ENCODE results near the gene SLC27A3.

The SLC27A3 gene

GRCh38 chr1:153793261-153793972, 18.2 kb downstream of the SLC27A3 start (continued):
- TF ChIP-seq CSRNP3 (CRISPR knock-in tag; IDR thresholded peaks at IDR 0.05) (no peak), PPARA (CRISPR knock-in tag; IDR thresholded peaks at IDR 0.05; ENCODE audit: borderline replicate concordance) (no peak), ESRRG (CRISPR knock-in tag; IDR thresholded peaks at IDR 0.05) (no peak)

- TF ChIP-seq RARB (CRISPR knock-in tag; IDR thresholded peaks at IDR 0.05) = no peak
- ATAC-seq = no peak
These were observed 18.9 kb downstream of the SLC27A3 start for GRCh38 chr1:153793973-153794615.

GRCh38 chr1:153794624-153795329, 19.6 kb downstream of the SLC27A3 start:
- TF ChIP-seq CREB5 (CRISPR knock-in tag; IDR thresholded peaks at IDR 0.05; ENCODE audit: low read depth) (no peak), CSRNP3 (CRISPR knock-in tag; IDR thresholded peaks at IDR 0.05) (no peak), CSDC2 (CRISPR knock-in tag; IDR thresholded peaks at IDR 0.05) (no peak), ZNF565 (CRISPR knock-in tag; conservative IDR thresholded peaks at IDR 0.05; ENCODE audit: low read depth) (no peak), ZFP3 (CRISPR knock-in tag; IDR thresholded peaks at IDR 0.05) (no peak), POU6F1 (CRISPR knock-in tag; IDR thresholded peaks at IDR 0.05; ENCODE audit: borderline replicate concordance, low read depth) (no peak)
- ATAC-seq = no peak

GRCh38 chr1:153795330-153795837, 20.2 kb downstream of the SLC27A3 start:
- TF ChIP-seq PPARA (CRISPR knock-in tag; IDR thresholded peaks at IDR 0.05; ENCODE audit: borderline replicate concordance) = no peak
- no peak for TF ChIP-seq GLIS3 (CRISPR knock-in tag; IDR thresholded peaks at IDR 0.05)
- TF ChIP-seq TOX (CRISPR knock-in tag; IDR thresholded peaks at IDR 0.05; ENCODE audit: borderline replicate concordance) = no peak
- ATAC-seq = no peak

- ATAC-seq = no peak
- no peak for TF ChIP-seq CREB5 (CRISPR knock-in tag; IDR thresholded peaks at IDR 0.05; ENCODE audit: low read depth)
- no peak for TF ChIP-seq TSHZ2 (CRISPR knock-in tag; IDR thresholded peaks at IDR 0.05)
- TF ChIP-seq TCF4 (CRISPR knock-in tag; IDR thresholded peaks at IDR 0.05; ENCODE audit: borderline replicate concordance) = no peak
- no peak for TF ChIP-seq ZNF70 (CRISPR knock-in tag; IDR thresholded peaks at IDR 0.05)
- no peak for TF ChIP-seq BACH2 (CRISPR knock-in tag; IDR thresholded peaks at IDR 0.05; ENCODE audit: borderline replicate concordance)
- TF ChIP-seq ARNTL (CRISPR knock-in tag; IDR thresholded peaks at IDR 0.05; ENCODE audit: borderline replicate concordance, low read depth) = no peak
- no peak for TF ChIP-seq ZNF8 (CRISPR knock-in tag; IDR thresholded peaks at IDR 0.05)
- TF ChIP-seq CSRNP3 (CRISPR knock-in tag; IDR thresholded peaks at IDR 0.05) = no peak
- no peak for TF ChIP-seq ZC3H10 (CRISPR knock-in tag; IDR thresholded peaks at IDR 0.05)
- no peak for TF ChIP-seq ISL1 (CRISPR knock-in tag; IDR thresholded peaks at IDR 0.05)
These were observed 21.0 kb downstream of the SLC27A3 start for GRCh38 chr1:153795934-153796785.

Data from SK-N-SH treated with all-trans-retinoic acid at 6 μM for 48 hours (cell line).